ENCODE results near the gene ABR.

- no peak for TF ChIP-seq CTCF (IDR thresholded peaks at IDR 0.05; ENCODE audit: low read depth, low read length)
- no peak for TF ChIP-seq EZH2phosphoT487 (IDR thresholded peaks at IDR 0.05; ENCODE audit: low read depth)
These were observed 69.3 kb downstream of the ABR start for GRCh38 chr17:1110541-1110861.

Data from OCI-LY3 (cell line).